Measurements from ENCODE around the gene FAM53A. TPM values are rescaled to one million over a fixed set of nuclear protein-coding genes. Genes with fewer than 3 reads are reported as not detected.

Gene FAM53A
- total and polyA plus RNA-seq, 4 donors, result 0.44 to 2.2 (median 0.97) TPM

GRCh38 chr4:1624519-1624910 lies 59.6 kb downstream of the FAM53A start:
- Histone ChIP-seq H3K4me1 (ENCODE audit: control insufficient read depth in 4 of 4, insufficient read depth in 4 of 4, low read length in 3 of 4) (no peaks in the 10 kb centered on the region), H3K9me3 (ENCODE audit: control insufficient read depth in 4 of 4, low read length in 3 of 4) (no peaks in the 10 kb centered on the region), H3K9ac (ENCODE audit: low read depth in 1 of 2, low read length in 2 of 2) (no peak overlapping the region), H3K27ac (ENCODE audit: low read depth in 1 of 2, low read length in 2 of 2) (no peak overlapping the region), H3K27me3 (ENCODE audit: control insufficient read depth in 4 of 4, insufficient read depth in 4 of 4, low read length in 3 of 4) (no peaks in the 10 kb centered on the region), H3K36me3 (ENCODE audit: control insufficient read depth in 4 of 4, insufficient read depth in 3 of 4, low read depth in 1 of 4, low read length in 3 of 4) (no peaks in the 10 kb centered on the region), H3K4me3 (ENCODE audit: low read depth in 1 of 3, low read length in 3 of 3) (no peak overlapping the region)
- 96% methylated on average over 12 of the region's 12 CpGs for WGBS
- TF ChIP-seq GABPA (IDR thresholded peaks at IDR 0.05 in 1 of 2, conservative IDR thresholded peaks at IDR 0.05 in 1 of 2), result no peak
- DNase-seq (ENCODE audit: low spot score), result no peak

GRCh38 chr4:1623821-1624518 lies 60.1 kb downstream of the FAM53A start:
- no peaks in the 10 kb centered on the region for H3K4me1 ChIP-seq (ENCODE audit: control insufficient read depth in 4 of 4, insufficient read depth in 4 of 4, low read length in 3 of 4)
- WGBS, result 98% methylated on average over 21 of the region's 21 CpGs
- DNase-seq (ENCODE audit: low spot score), result no peak
- H3K27ac ChIP-seq (ENCODE audit: low read depth in 1 of 2, low read length in 2 of 2), result no peak overlapping the region
- H3K36me3 ChIP-seq (ENCODE audit: control insufficient read depth in 4 of 4, insufficient read depth in 3 of 4, low read depth in 1 of 4, low read length in 3 of 4), result no peaks in the 10 kb centered on the region
- no peak overlapping the region for H3K9ac ChIP-seq (ENCODE audit: low read depth in 1 of 2, low read length in 2 of 2)
- TF ChIP-seq FOXA2 (IDR thresholded peaks at IDR 0.05), result no peak
- no peak for TF ChIP-seq RAD21 (IDR thresholded peaks at IDR 0.05)
- TF ChIP-seq, protein P1, sequence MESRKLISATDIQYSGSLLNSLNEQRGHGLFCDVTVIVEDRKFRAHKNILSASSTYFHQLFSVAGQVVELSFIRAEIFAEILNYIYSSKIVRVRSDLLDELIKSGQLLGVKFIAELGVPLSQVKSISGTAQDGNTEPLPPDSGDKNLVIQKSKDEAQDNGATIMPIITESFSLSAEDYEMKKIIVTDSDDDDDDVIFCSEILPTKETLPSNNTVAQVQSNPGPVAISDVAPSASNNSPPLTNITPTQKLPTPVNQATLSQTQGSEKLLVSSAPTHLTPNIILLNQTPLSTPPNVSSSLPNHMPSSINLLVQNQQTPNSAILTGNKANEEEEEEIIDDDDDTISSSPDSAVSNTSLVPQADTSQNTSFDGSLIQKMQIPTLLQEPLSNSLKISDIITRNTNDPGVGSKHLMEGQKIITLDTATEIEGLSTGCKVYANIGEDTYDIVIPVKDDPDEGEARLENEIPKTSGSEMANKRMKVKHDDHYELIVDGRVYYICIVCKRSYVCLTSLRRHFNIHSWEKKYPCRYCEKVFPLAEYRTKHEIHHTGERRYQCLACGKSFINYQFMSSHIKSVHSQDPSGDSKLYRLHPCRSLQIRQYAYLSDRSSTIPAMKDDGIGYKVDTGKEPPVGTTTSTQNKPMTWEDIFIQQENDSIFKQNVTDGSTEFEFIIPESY (IDR thresholded peaks at IDR 0.05), result no peak
- TF ChIP-seq EGR1 (IDR thresholded peaks at IDR 0.05; ENCODE audit: low read depth in 2 of 2), result no peak
- H3K9me3 ChIP-seq (ENCODE audit: control insufficient read depth in 4 of 4, low read length in 3 of 4), result no peaks in the 10 kb centered on the region
- H3K27me3 ChIP-seq (ENCODE audit: control insufficient read depth in 4 of 4, insufficient read depth in 4 of 4, low read length in 3 of 4), result no peaks in the 10 kb centered on the region
- H3K4me3 ChIP-seq (ENCODE audit: low read depth in 1 of 3, low read length in 3 of 3), result no peak overlapping the region

DNA sequence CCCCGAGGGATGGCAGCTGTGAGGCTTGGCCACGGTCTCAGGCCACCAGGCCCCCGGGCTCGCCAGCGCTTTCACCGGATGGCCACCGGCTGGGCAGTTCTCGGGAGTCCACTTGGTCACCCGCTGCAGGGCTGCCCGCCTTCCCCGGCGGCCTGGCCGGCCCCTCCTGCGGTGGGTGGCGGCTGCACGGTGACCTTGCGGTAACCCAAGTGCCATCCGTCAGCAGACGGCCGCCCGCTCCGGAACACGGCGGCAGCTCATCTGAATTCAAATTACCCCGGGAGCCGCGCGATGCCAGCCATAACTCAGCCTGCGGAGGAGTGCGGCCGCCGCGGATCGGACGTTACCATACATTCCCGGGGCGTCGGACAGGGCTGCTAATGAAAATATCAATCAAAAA lies 60.7 kb downstream of the FAM53A start:
- no peak overlapping the region for H3K4me3 ChIP-seq (ENCODE audit: low read depth in 1 of 3, low read length in 3 of 3)
- H3K4me1 ChIP-seq (ENCODE audit: control insufficient read depth in 4 of 4, insufficient read depth in 4 of 4, low read length in 3 of 4), result no peaks in the 10 kb centered on the region
- no peak for DNase-seq (ENCODE audit: low spot score)
- 94% methylated on average over 38 of the region's 38 CpGs for WGBS
- H3K27me3 ChIP-seq (ENCODE audit: control insufficient read depth in 4 of 4, insufficient read depth in 4 of 4, low read length in 3 of 4), result no peaks in the 10 kb centered on the region
- no peak for TF ChIP-seq CTCF (IDR thresholded peaks at IDR 0.05; ENCODE audit: low read depth, low read length, missing input control)
- TF ChIP-seq REST (IDR thresholded peaks at IDR 0.05), result no peak
- TF ChIP-seq, protein P2, sequence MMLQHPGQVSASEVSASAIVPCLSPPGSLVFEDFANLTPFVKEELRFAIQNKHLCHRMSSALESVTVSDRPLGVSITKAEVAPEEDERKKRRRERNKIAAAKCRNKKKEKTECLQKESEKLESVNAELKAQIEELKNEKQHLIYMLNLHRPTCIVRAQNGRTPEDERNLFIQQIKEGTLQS (IDR thresholded peaks at IDR 0.05), result no peak
- no peaks in the 10 kb centered on the region for H3K36me3 ChIP-seq (ENCODE audit: control insufficient read depth in 4 of 4, insufficient read depth in 3 of 4, low read depth in 1 of 4, low read length in 3 of 4)
- H3K9me3 ChIP-seq (ENCODE audit: control insufficient read depth in 4 of 4, low read length in 3 of 4), result no peaks in the 10 kb centered on the region
- H3K9ac ChIP-seq (ENCODE audit: low read depth in 1 of 2, low read length in 2 of 2), result no peak overlapping the region
- H3K27ac ChIP-seq (ENCODE audit: low read depth in 1 of 2, low read length in 2 of 2), result no peak overlapping the region
